ENCODE results near the gene ZMYND8. TPM values are rescaled to one million over a fixed set of nuclear protein-coding genes. Genes with fewer than 3 reads are reported as not detected.

Gene ZMYND8
- total RNA-seq, 1 donor from 2014 or later: 31.9 TPM

- no peak overlapping the region for H3K27ac Mint-ChIP-seq (ENCODE audit: unreplicated experiment)
- H3K4me3 Mint-ChIP-seq (ENCODE audit: unreplicated experiment): no peak overlapping the region
- peaks cover 36% of the 10 kb centered on the region for H3K36me3 Mint-ChIP-seq (ENCODE audit: low read depth)
- H3K4me1 Mint-ChIP-seq (ENCODE audit: low read depth): peaks cover 18% of the 10 kb centered on the region
- no peaks in the 10 kb centered on the region for H3K27me3 Mint-ChIP-seq (ENCODE audit: low read depth)
- no peak for DNase-seq (ENCODE audit: low spot score)
- peak; percentile 40 for TF ChIP-seq CTCF (IDR thresholded peaks at IDR 0.05)
- H3K9me3 Mint-ChIP-seq (ENCODE audit: low read depth): no peaks in the 10 kb centered on the region
These were observed 59.5 kb downstream of the ZMYND8 start for GRCh38 chr20:47296950-47297349.

DNA sequence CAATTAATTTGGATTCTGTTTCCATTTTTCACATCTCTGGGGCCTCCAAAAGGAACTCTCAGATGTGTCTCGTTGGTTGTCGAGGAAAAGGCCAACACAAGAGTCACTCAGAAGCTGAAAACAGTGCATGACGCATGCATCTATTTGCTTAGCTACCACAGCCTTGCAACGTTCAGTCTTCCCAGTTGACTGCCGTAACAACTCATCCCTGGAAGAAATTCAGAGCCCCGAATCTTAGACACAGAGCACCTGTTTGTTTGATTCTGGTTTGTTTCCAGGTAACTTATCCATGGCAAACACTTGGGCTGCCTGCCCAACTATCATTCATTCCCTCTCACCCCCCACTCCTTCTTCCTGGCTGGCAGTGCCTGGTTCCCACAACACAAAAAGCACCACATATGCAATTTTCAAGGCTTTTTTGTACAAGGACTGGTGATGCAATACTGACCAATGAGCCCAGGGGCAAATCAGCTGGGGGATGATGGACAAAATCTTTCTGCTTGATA is 60.5 kb downstream of the ZMYND8 start:
- peaks cover 14% of the 10 kb centered on the region for H3K4me1 Mint-ChIP-seq (ENCODE audit: low read depth)
- H3K27me3 Mint-ChIP-seq (ENCODE audit: low read depth): no peaks in the 10 kb centered on the region
- no peak for DNase-seq (ENCODE audit: low spot score)
- H3K4me3 Mint-ChIP-seq (ENCODE audit: unreplicated experiment): no peak overlapping the region
- no peaks in the 10 kb centered on the region for H3K9me3 Mint-ChIP-seq (ENCODE audit: low read depth)
- peaks cover 36% of the 10 kb centered on the region for H3K36me3 Mint-ChIP-seq (ENCODE audit: low read depth)
- no peak for TF ChIP-seq CTCF (IDR thresholded peaks at IDR 0.05)
- H3K27ac Mint-ChIP-seq (ENCODE audit: unreplicated experiment): no peak overlapping the region

DNA sequence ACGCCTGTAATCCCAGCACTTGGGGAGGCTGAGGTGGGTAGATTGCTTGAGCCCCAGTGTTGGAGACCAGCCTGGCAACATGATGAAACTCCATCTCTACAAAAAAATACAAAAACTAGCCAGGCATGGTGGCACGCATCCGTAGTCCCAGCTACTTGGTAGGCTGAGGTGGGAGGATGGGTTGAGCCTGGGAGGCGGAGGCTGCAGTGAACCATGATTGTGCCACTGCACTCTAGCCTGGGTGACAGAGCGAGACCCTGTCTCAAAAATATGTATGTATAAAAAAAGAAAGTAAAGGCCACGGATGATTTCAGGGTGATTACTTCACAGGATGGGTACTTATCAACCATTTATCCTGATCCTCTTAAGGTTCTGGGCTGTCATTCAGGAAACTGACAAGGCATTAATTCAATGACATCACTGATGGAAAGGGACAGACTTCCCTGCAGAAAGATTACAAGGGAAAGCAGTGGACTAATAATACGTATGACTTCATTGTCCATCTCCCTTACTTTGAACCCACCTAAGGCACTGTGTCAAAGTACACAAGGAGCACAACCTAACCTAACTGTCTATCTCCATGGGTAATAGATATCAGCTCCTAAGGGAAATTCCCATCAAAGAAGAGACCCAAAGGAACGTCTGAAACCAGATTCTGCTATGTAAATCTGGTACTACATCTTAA is 61.2 kb downstream of the ZMYND8 start:
- no peaks in the 10 kb centered on the region for H3K27me3 Mint-ChIP-seq (ENCODE audit: low read depth)
- H3K4me1 Mint-ChIP-seq (ENCODE audit: low read depth): peaks cover 12% of the 10 kb centered on the region
- H3K27ac Mint-ChIP-seq (ENCODE audit: unreplicated experiment): no peak overlapping the region
- no peak for DNase-seq (ENCODE audit: low spot score)
- H3K9me3 Mint-ChIP-seq (ENCODE audit: low read depth): no peaks in the 10 kb centered on the region
- no peak for TF ChIP-seq CTCF (IDR thresholded peaks at IDR 0.05)
- peaks cover 37% of the 10 kb centered on the region for H3K36me3 Mint-ChIP-seq (ENCODE audit: low read depth)
- H3K4me3 Mint-ChIP-seq (ENCODE audit: unreplicated experiment): no peak overlapping the region

GRCh38 chr20:47293631-47294030 is 62.9 kb downstream of the ZMYND8 start:
- TF ChIP-seq CTCF (IDR thresholded peaks at IDR 0.05): no peak
- no peak overlapping the region for H3K27ac Mint-ChIP-seq (ENCODE audit: unreplicated experiment)
- peaks cover 41% of the 10 kb centered on the region for H3K36me3 Mint-ChIP-seq (ENCODE audit: low read depth)
- H3K27me3 Mint-ChIP-seq (ENCODE audit: low read depth): no peaks in the 10 kb centered on the region
- no peak for DNase-seq (ENCODE audit: low spot score)
- H3K4me1 Mint-ChIP-seq (ENCODE audit: low read depth): peaks cover 7% of the 10 kb centered on the region
- no peaks in the 10 kb centered on the region for H3K9me3 Mint-ChIP-seq (ENCODE audit: low read depth)
- H3K4me3 Mint-ChIP-seq (ENCODE audit: unreplicated experiment): no peak overlapping the region

GRCh38 chr20:47292581-47292980 is 63.9 kb downstream of the ZMYND8 start:
- Mint-ChIP-seq H3K9me3 (ENCODE audit: low read depth) (no peaks in the 10 kb centered on the region), H3K36me3 (ENCODE audit: low read depth) (peaks cover 38% of the 10 kb centered on the region), H3K4me1 (ENCODE audit: low read depth) (peaks cover 7% of the 10 kb centered on the region), H3K27ac (ENCODE audit: unreplicated experiment) (no peak overlapping the region), H3K4me3 (ENCODE audit: unreplicated experiment) (no peak overlapping the region), H3K27me3 (ENCODE audit: low read depth) (no peaks in the 10 kb centered on the region)
- DNase-seq (ENCODE audit: low spot score): no peak
- TF ChIP-seq CTCF (IDR thresholded peaks at IDR 0.05): no peak
